Fibroblast of lung (primary cell): ENCODE measurements around the gene SLC16A5. TPM values are rescaled to one million over a fixed set of nuclear protein-coding genes. Genes with fewer than 3 reads are reported as not detected.
"Not testable (repeated sequence)": the region's sequence is repeated elsewhere in the genome, so short reads cannot be mapped to it uniquely, and the experiment has no call there.

Experiments used
- DNase-seq, 2 donors: peaks; one replicate each; pipeline versions ENCODE4 v3.0.0 to v3.0.0-alpha.2; 2010; ENCODE audit warnings: low read depth in 2 of 2
- H2AFZ ChIP-seq: 2 replicates; pipeline ENCODE4 v1.5.1; 2012; ENCODE audit warnings: low read length, control low read depth, inconsistent platforms
- H3K27ac ChIP-seq: 2 replicates; pipeline ENCODE4 v1.5.1; 2011; ENCODE audit warnings: low read length, control low read depth; ENCODE audit not compliant: insufficient read depth
- H3K27me3 ChIP-seq: 2 replicates; pipeline ENCODE4 v1.5.1; 2011; ENCODE audit warnings: mild to moderate bottlenecking, low read length; ENCODE audit not compliant: control insufficient read depth, insufficient read depth
- H3K36me3 ChIP-seq: 2 replicates; pipeline ENCODE4 v1.5.1; 2011; ENCODE audit warnings: low read length; ENCODE audit not compliant: control insufficient read depth, insufficient read depth
- H3K4me1 ChIP-seq: 2 replicates; pipeline ENCODE4 v1.5.1; 2011; ENCODE audit warnings: low read length; ENCODE audit not compliant: control insufficient read depth, insufficient read depth; ENCODE audit errors: extremely low read depth
- H3K4me2 ChIP-seq: 2 replicates; pipeline ENCODE4 v1.5.1; 2011; ENCODE audit warnings: low read length, control low read depth; ENCODE audit not compliant: insufficient read depth; ENCODE audit errors: extremely low read depth
- H3K4me3 ChIP-seq, 4 experiments: fragments of 200-600 bp in 1 of 4; sonication (generic) in 1 of 4; replicated peaks in 1 of 4; 2 replicates each; pipeline ENCODE4 v1.5.1; 2011 to 2016; ENCODE audit warnings: low read length in 4 of 4, low read depth in 3 of 4, mild to moderate bottlenecking in 3 of 4, control low read depth in 2 of 4, inconsistent platforms in 1 of 4, mixed read lengths in 1 of 4; ENCODE audit not compliant: insufficient read depth in 1 of 4; ENCODE audit errors: control extremely low read depth in 1 of 4
- H3K79me2 ChIP-seq: 2 replicates; pipeline ENCODE4 v1.5.1; 2012; ENCODE audit warnings: mild to moderate bottlenecking, low read length, inconsistent platforms; ENCODE audit not compliant: control insufficient read depth, insufficient read depth
- H3K9ac ChIP-seq: 2 replicates; pipeline ENCODE4 v1.5.1; 2011; ENCODE audit warnings: mild to moderate bottlenecking, low read length, control low read depth; ENCODE audit not compliant: insufficient read depth
- H3K9me3 ChIP-seq: 2 replicates; pipeline ENCODE4 v1.5.1; 2012; ENCODE audit warnings: low read depth, low read length; ENCODE audit not compliant: control insufficient read depth, insufficient read depth
- H4K20me1 ChIP-seq: 2 replicates; pipeline ENCODE4 v1.5.1; 2011; ENCODE audit warnings: low read length; ENCODE audit not compliant: control insufficient read depth, insufficient read depth; ENCODE audit errors: extremely low read depth
- EZH2 ChIP-seq: IDR thresholded peaks from 2 replicates; pipeline ENCODE4 v1.5.1; 2012; ENCODE audit warnings: low read length, control low read depth, mild to moderate bottlenecking; ENCODE audit errors: missing control alignments
- polyA plus RNA-seq, 2 donors: library from polyadenylated mRNA; depleted of rRNA in 1 of 2; stranded (reverse) in 1 of 2; unstranded in 1 of 2; fragments of >200 nt; gene quantifications; 2 replicates each; pipeline ENCODE4 v1.2.1, GENCODE V29; 2011 to 2012; ENCODE audit warnings: missing spikeins in 1 of 2
- total RNA-seq: library from RNA; depleted of rRNA; stranded (reverse); fragments of >200 nt; gene quantifications from 2 replicates; pipeline ENCODE4 v1.2.1, GENCODE V29; 2014
- TF ChIP-seq, protein P1 (sequence below), 2 donors: IDR thresholded peaks in 1 of 2; conservative IDR thresholded peaks in 1 of 2; 1 replicate in 1 of 2; 2 replicates in 1 of 2; pipeline ENCODE4 v1.5.1; 2011 to 2012; ENCODE audit warnings: low read length in 2 of 2, control low read depth in 1 of 2, inconsistent platforms in 1 of 2, low read depth in 1 of 2, mild to moderate bottlenecking in 1 of 2

Gene SLC16A5
- total and polyA plus RNA-seq, 2 donors (not counting 1 experiment from before 2014, with no cell fraction given), result 1.5 to 8.4 TPM

DNA sequence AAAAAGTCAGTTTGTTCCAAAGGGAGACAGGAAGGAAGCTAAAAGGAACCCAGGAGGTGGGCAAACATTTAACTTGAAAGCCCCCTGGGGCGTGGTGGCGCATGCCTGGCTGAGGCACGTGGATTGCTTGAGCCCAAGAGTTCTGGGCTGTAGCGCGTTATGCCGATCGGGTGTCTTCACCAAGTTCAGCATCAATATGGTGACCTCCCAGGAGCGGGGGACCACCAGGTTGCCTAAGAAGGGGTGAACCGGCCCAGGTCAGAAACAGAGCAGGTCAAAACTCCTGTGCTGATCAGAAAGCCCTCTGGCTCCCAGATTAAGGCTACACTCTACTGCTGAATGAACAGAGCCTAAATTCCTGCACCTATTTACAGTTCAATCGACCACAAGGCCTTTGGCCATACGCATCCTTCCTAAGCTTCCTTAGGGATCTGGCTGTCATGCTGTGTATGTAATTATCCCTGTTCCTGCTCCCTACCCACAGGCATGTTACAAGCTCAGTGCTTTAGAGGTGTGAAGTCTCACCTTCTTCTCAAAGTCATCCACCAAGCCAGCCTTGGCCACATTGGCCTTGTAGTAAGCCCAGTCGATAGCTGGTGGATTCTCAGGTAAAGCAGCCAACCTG lies 46.0 kb upstream of the SLC16A5 start:
- Histone ChIP-seq H3K9ac (no peak overlapping the region), H3K79me2 (peaks cover 13% of the 10 kb centered on the region), H3K36me3 (peaks cover 13% of the 10 kb centered on the region), H3K9me3 (no peaks in the 10 kb centered on the region), H2AFZ (no peak overlapping the region), H3K4me2 (no peak overlapping the region), H3K4me1 (no peaks in the 10 kb centered on the region), H3K27ac (no peak overlapping the region), H3K27me3 (no peaks in the 10 kb centered on the region), H4K20me1 (no peaks in the 10 kb centered on the region), H3K4me3 (no peak overlapping the region)
- no peak for TF ChIP-seq EZH2
- TF ChIP-seq, protein P1, sequence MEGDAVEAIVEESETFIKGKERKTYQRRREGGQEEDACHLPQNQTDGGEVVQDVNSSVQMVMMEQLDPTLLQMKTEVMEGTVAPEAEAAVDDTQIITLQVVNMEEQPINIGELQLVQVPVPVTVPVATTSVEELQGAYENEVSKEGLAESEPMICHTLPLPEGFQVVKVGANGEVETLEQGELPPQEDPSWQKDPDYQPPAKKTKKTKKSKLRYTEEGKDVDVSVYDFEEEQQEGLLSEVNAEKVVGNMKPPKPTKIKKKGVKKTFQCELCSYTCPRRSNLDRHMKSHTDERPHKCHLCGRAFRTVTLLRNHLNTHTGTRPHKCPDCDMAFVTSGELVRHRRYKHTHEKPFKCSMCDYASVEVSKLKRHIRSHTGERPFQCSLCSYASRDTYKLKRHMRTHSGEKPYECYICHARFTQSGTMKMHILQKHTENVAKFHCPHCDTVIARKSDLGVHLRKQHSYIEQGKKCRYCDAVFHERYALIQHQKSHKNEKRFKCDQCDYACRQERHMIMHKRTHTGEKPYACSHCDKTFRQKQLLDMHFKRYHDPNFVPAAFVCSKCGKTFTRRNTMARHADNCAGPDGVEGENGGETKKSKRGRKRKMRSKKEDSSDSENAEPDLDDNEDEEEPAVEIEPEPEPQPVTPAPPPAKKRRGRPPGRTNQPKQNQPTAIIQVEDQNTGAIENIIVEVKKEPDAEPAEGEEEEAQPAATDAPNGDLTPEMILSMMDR (conservative IDR thresholded peaks at IDR 0.05 in 1 of 2, IDR thresholded peaks at IDR 0.05 in 1 of 2; ENCODE audit: low read depth in 1 of 2, low read length in 2 of 2), result no peak
- DNase-seq, result no peak

DNA sequence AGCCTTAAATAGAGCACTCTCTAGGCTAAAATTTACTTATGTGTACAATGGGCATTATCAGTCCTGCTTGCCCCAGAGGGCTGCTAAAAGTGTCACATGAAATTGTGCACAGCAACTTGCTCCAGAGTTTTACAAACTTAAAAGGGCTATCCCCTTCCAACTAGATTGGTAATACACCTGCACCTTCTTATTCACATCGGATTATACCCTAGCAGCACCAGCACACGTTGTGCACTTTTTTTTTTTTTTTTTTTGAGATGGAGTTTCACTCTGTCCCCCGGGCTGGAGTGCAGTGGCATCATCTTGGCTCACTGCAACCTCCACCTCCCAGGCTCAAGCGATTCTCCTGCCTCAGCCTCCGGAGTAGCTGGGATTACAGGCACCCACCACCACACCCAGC lies 44.0 kb upstream of the SLC16A5 start:
- not testable (repeated sequence) for H3K4me2 ChIP-seq, H3K4me1 ChIP-seq, H3K9ac ChIP-seq, H3K27me3 ChIP-seq, H2AFZ ChIP-seq, DNase-seq, H3K27ac ChIP-seq, H4K20me1 ChIP-seq, H3K9me3 ChIP-seq, H3K4me3 ChIP-seq
- peaks cover 21% of the 10 kb centered on the region for H3K79me2 ChIP-seq
- H3K36me3 ChIP-seq, result peaks cover 12% of the 10 kb centered on the region

DNA sequence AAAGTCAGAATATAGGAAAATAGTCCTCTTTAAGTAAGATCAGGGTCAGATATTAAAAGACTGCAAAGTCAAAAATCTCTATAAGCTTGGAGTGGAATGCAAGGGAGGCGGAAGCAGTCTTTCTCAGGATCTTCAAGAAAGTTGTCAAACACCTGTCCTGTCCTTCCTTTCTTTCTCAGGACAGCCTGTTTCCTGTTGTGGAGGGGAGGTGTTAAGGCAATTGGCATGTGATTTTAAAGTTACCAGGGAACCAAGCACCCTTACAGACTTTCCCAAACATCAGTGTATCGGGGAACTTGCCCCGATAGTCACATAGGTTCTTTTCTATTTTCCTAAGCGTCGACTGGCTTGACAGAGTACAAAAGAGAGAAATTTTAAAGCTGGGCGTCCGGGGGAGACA lies 43.0 kb upstream of the SLC16A5 start:
- no peaks in the 10 kb centered on the region for H3K27me3 ChIP-seq
- H3K79me2 ChIP-seq, result peaks cover 21% of the 10 kb centered on the region
- H3K4me2 ChIP-seq, result no peak overlapping the region
- H2AFZ ChIP-seq, result no peak overlapping the region
- no peaks in the 10 kb centered on the region for H3K9me3 ChIP-seq
- peaks cover 3% of the 10 kb centered on the region for H3K4me1 ChIP-seq
- no peak overlapping the region for H3K9ac ChIP-seq
- peaks cover 10% of the 10 kb centered on the region for H3K36me3 ChIP-seq
- DNase-seq, result no peak
- no peak overlapping the region for H3K27ac ChIP-seq
- no peaks in the 10 kb centered on the region for H4K20me1 ChIP-seq
- TF ChIP-seq EZH2, result no peak
- TF ChIP-seq, protein P1 (conservative IDR thresholded peaks at IDR 0.05 in 1 of 2, IDR thresholded peaks at IDR 0.05 in 1 of 2; ENCODE audit: low read depth in 1 of 2, low read length in 2 of 2), result no peak
- no peak overlapping the region for H3K4me3 ChIP-seq

DNA sequence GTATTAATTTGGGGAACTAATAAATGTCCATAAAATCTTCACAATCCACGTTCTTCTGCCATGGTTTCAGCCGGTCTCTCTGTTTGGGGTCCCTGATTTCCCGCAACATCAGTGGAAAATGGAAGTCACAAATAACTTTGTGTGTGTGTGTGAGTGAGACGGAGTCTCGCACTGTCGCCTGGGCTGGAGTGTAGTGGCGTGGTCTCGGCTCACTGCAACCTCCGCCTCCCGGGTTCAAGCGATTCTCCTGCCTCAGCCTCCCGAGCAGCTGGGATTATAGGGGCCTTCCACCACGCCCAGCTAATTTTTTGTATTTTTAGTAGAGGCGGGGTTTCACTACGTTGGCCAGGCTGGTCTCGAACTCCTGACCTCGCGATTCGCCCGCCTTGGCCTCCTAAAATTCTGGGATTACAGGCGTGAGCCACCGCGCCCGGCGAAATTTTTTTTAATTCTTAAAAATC lies 41.8 kb upstream of the SLC16A5 start:
- H3K4me2 ChIP-seq, result peak overlapping the region; percentile 66
- H3K36me3 ChIP-seq, H3K9me3 ChIP-seq, H3K4me1 ChIP-seq, H4K20me1 ChIP-seq, H3K27me3 ChIP-seq, DNase-seq, H2AFZ ChIP-seq: not testable (repeated sequence)
- H3K4me3 ChIP-seq, result peak overlapping the region; percentile 70 to 97 (median 88)
- peak overlapping the region; percentile 94 for H3K27ac ChIP-seq
- peak overlapping the region; percentile 86 for H3K9ac ChIP-seq
- H3K79me2 ChIP-seq, result peaks cover 21% of the 10 kb centered on the region
